Fibroblast of peridontal ligament (primary cell): ENCODE measurements around the gene HEXIM2.
A peak's percentile ranks its signal among the peaks of the same experiment; 100 is the strongest.

ENCODE experiments used
- DNase-seq: peaks from one replicate; pipeline ENCODE4 v3.0.0-alpha.2; 2010; ENCODE audit errors: extremely low read depth

HEXIM2 gene

GRCh38 chr17:45127548-45128300, 34.0 kb upstream of the HEXIM2 start:
- no peak for DNase-seq

GRCh38 chr17:45128331-45128730, 33.3 kb upstream of the HEXIM2 start:
- DNase-seq: no peak

- DNase-seq: no peak
These were observed 32.7 kb upstream of the HEXIM2 start for GRCh38 chr17:45128989-45129388.

GRCh38 chr17:45129426-45129939, 32.2 kb upstream of the HEXIM2 start:
- DNase-seq: no peak

- DNase-seq: no peak
These were observed 31.6 kb upstream of the HEXIM2 start for GRCh38 chr17:45129940-45130680.

- DNase-seq: no peak
These were observed 30.7 kb upstream of the HEXIM2 start for GRCh38 chr17:45130681-45131615.

GRCh38 chr17:45131616-45132319, 29.9 kb upstream of the HEXIM2 start:
- no peak for DNase-seq

- DNase-seq: no peak
These were observed 29.4 kb upstream of the HEXIM2 start, which contains the start of gene PLCD3 for GRCh38 chr17:45132320-45132571. TSS of gene PLCD3 (minus strand) at chr17:45132515. CDS start at chr17:45132410, 105 bp downstream.

- peak; percentile 65 for DNase-seq
These were observed 28.9 kb upstream of the HEXIM2 start for GRCh38 chr17:45132572-45133463.

GRCh38 chr17:45135192-45135977, 26.3 kb upstream of the HEXIM2 start, which contains the start of gene ACBD4:
TSS of gene ACBD4 (plus strand) at chr17:45135687. CDS start at chr17:45136145, 458 bp downstream.
- DNase-seq: peak; percentile 99

- DNase-seq: no peak
These were observed 25.5 kb upstream of the HEXIM2 start for GRCh38 chr17:45135978-45136791.

GRCh38 chr17:45136846-45137560, 24.7 kb upstream of the HEXIM2 start:
- DNase-seq: no peak

- DNase-seq: no peak
These were observed 23.9 kb upstream of the HEXIM2 start for GRCh38 chr17:45137561-45138305.

- DNase-seq: no peak
These were observed 22.7 kb upstream of the HEXIM2 start for GRCh38 chr17:45138911-45139532.

- no peak for DNase-seq
These were observed 22.1 kb upstream of the HEXIM2 start for GRCh38 chr17:45139533-45139920.

- no peak for DNase-seq
These were observed 18.5 kb upstream of the HEXIM2 start for GRCh38 chr17:45143094-45143670.
